Suprapubic skin (tissue), 4 donors: ENCODE results near the gene NSMF.

ENCODE experiments used
- CTCF ChIP-seq, 2 donors: fragments of 200-600 bp in 1 of 2; fragments of 450-650 bp in 1 of 2; sonication (generic) in 1 of 2; IDR thresholded peaks; one replicate each; pipeline ENCODE4 v1.5.1; 2016 to 2019; ENCODE audit warnings: antibody characterized with exemption in 2 of 2, mild to moderate bottlenecking in 1 of 2, moderate library complexity in 1 of 2
- EP300 ChIP-seq: sonication (generic); formaldehyde crosslinking; IDR thresholded peaks from one replicate; pipeline ENCODE4 v1.6.1; 2017; ENCODE audit warnings: antibody characterized with exemption
- POLR2AphosphoS5 ChIP-seq, 3 donors: sonication (generic); formaldehyde crosslinking; IDR thresholded peaks; one replicate each; pipeline ENCODE4 v1.6.1; 2017; ENCODE audit warnings: antibody characterized with exemption in 3 of 3

GRCh38 chr9:137447722-137448601 lies 11.2 kb downstream of the NSMF start:
- TF ChIP-seq EP300 (no peak), POLR2AphosphoS5 (IDR thresholded peaks at IDR 0.05) (no peak), CTCF (IDR thresholded peaks at IDR 0.05) (no peak)
